Measurements from ENCODE around the gene ITPRID1. TPM values are rescaled to one million over a fixed set of nuclear protein-coding genes. Genes with fewer than 3 reads are reported as not detected.

Gene ITPRID1
- total RNA-seq, 1 donor from 2014 or later = not detected

DNA sequence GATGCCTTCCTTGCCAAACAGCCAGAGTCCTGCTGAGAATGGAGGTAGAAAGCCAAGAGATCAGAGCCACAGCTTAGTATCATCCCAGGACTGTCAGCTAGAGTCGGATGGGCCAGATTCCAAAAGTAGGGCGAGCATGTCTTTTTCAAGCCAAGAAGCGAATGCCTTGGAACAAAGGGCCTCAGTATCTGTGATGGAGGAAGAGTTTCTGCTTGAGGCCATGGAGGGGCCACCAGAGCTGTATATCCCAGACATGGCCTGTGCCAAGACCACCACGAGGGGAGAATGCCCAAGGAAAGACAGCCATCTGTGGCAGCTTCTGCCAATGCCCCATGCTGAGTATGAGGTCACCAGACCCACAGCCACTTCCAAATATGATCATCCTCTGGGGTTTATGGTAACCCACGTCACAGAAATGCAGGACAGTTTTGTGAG is 128.8 kb downstream of the ITPRID1 start:
- H3K36me3 ChIP-seq (ENCODE audit: control insufficient read depth, insufficient read depth, low read length) = no peaks in the 10 kb centered on the region
- TF ChIP-seq, protein P1, sequence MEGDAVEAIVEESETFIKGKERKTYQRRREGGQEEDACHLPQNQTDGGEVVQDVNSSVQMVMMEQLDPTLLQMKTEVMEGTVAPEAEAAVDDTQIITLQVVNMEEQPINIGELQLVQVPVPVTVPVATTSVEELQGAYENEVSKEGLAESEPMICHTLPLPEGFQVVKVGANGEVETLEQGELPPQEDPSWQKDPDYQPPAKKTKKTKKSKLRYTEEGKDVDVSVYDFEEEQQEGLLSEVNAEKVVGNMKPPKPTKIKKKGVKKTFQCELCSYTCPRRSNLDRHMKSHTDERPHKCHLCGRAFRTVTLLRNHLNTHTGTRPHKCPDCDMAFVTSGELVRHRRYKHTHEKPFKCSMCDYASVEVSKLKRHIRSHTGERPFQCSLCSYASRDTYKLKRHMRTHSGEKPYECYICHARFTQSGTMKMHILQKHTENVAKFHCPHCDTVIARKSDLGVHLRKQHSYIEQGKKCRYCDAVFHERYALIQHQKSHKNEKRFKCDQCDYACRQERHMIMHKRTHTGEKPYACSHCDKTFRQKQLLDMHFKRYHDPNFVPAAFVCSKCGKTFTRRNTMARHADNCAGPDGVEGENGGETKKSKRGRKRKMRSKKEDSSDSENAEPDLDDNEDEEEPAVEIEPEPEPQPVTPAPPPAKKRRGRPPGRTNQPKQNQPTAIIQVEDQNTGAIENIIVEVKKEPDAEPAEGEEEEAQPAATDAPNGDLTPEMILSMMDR (IDR thresholded peaks at IDR 0.05; ENCODE audit: insufficient read depth, low read length, poor library complexity, severe bottlenecking) = no peak
- DNase-seq (ENCODE audit: low read depth) = no peak
- H3K27me3 ChIP-seq (ENCODE audit: control insufficient read depth, insufficient read depth, low read length) = no peaks in the 10 kb centered on the region
- H3K4me3 ChIP-seq (ENCODE audit: low read depth, low read length) = no peak overlapping the region

GRCh38 chr7:31646942-31647341 is 133.1 kb downstream of the ITPRID1 start:
- TF ChIP-seq, protein P1 (IDR thresholded peaks at IDR 0.05; ENCODE audit: insufficient read depth, low read length, poor library complexity, severe bottlenecking) = no peak
- Histone ChIP-seq H3K4me3 (ENCODE audit: low read depth, low read length) (no peak overlapping the region), H3K27me3 (ENCODE audit: control insufficient read depth, insufficient read depth, low read length) (no peaks in the 10 kb centered on the region), H3K36me3 (ENCODE audit: control insufficient read depth, insufficient read depth, low read length) (no peaks in the 10 kb centered on the region)
- no peak for DNase-seq (ENCODE audit: low read depth)

GRCh38 chr7:31647511-31647910 is 133.6 kb downstream of the ITPRID1 start:
- H3K4me3 ChIP-seq (ENCODE audit: low read depth, low read length) = no peak overlapping the region
- TF ChIP-seq, protein P1 (IDR thresholded peaks at IDR 0.05; ENCODE audit: insufficient read depth, low read length, poor library complexity, severe bottlenecking) = no peak

DNA sequence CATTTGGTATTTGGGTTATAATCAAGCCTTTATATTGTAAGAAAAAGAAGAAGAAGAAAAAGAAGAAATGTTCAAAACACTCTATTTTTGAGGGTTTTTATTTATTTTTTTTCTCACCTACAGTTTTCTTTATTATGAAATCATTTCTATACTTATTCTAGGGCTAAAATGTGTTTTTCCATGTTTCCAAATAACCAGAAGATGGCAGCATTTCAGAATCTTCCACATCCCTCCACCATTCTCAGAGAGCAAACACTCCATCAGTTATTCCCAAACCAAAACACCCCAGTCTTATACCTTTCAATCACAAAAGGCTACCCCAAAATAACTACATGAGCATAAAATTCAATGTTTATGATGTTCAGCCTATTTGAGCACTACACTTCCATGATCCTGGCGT is 134.4 kb downstream of the ITPRID1 start:
- H3K36me3 ChIP-seq (ENCODE audit: control insufficient read depth, insufficient read depth, low read length) = no peaks in the 10 kb centered on the region
- TF ChIP-seq, protein P1 (IDR thresholded peaks at IDR 0.05; ENCODE audit: insufficient read depth, low read length, poor library complexity, severe bottlenecking) = peak; percentile 34
- DNase-seq (ENCODE audit: low read depth) = no peak
- no peaks in the 10 kb centered on the region for H3K27me3 ChIP-seq (ENCODE audit: control insufficient read depth, insufficient read depth, low read length)
- H3K4me3 ChIP-seq (ENCODE audit: low read depth, low read length) = no peak overlapping the region

More at GRCh38 chr7:31647511-31647910, 133.6 kb downstream of the ITPRID1 start:
- DNase-seq (ENCODE audit: low read depth) = no peak
- no peaks in the 10 kb centered on the region for H3K36me3 ChIP-seq (ENCODE audit: control insufficient read depth, insufficient read depth, low read length)
- no peaks in the 10 kb centered on the region for H3K27me3 ChIP-seq (ENCODE audit: control insufficient read depth, insufficient read depth, low read length)

DNA sequence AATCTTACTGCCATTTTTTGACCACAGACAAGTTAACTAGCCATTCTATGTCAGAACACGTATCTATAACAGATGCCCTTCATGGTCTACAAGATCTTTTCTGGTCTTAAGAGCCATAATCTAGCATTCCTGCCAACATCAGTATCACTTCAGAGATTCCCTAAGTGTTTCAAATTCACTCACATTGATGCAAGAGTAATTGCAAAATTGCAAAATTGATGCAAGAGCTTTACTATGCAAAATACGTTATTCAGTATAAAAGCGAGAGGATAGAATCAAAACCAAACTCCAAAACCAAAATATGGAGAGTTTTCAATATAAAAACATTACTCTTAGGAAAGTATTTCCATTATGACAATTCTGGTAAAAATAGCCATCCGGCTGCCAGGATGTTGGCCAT is 135.0 kb downstream of the ITPRID1 start:
- no peaks in the 10 kb centered on the region for H3K27me3 ChIP-seq (ENCODE audit: control insufficient read depth, insufficient read depth, low read length)

More for the DNA sequence above, 135.0 kb downstream of the ITPRID1 start:
- no peak for DNase-seq (ENCODE audit: low read depth)
- TF ChIP-seq, protein P1 (IDR thresholded peaks at IDR 0.05; ENCODE audit: insufficient read depth, low read length, poor library complexity, severe bottlenecking) = no peak
- no peak overlapping the region for H3K4me3 ChIP-seq (ENCODE audit: low read depth, low read length)
- no peaks in the 10 kb centered on the region for H3K36me3 ChIP-seq (ENCODE audit: control insufficient read depth, insufficient read depth, low read length)
